GM12892 (cell line): ENCODE measurements around the gene GRK7.

ENCODE experiments used
- POLR2A ChIP-seq: IDR thresholded peaks from 2 replicates; pipeline ENCODE4 v1.6.1; 2011; ENCODE audit warnings: low read depth, low read length, control low read depth
- POLR2AphosphoS5 ChIP-seq: IDR thresholded peaks from 2 replicates; pipeline ENCODE4 v1.6.1; 2011; ENCODE audit warnings: low read depth, low read length, control low read depth
- TAF1 ChIP-seq: IDR thresholded peaks from 2 replicates; pipeline ENCODE4 v1.6.1; 2011; ENCODE audit warnings: low read depth, mild to moderate bottlenecking, control low read depth, low read length, borderline replicate concordance

DNA sequence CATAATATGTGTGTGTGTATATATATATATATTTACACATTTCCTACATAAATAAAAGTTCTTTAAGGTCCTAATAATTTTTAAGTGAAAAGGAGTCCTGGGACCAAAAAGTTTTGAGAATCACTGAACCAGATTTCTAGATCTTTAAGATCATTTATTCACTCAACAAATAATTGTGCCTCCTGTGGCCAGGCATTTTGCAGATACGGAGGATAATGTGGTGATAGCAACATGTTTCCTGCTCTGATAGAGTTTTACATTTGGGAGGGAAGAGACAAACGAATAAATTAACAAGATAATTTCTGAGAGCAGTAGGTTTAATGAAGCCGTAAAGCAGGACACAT, 25.6 kb upstream of the GRK7 start:
- TF ChIP-seq POLR2AphosphoS5 (no peak), POLR2A (no peak), TAF1 (no peak)
